ENCODE results near the gene ARHGDIG. TPM values are rescaled to one million over a fixed set of nuclear protein-coding genes. Genes with fewer than 3 reads are reported as not detected.

ARHGDIG gene
- total and polyA plus RNA-seq, 4 donors = 0.08 TPM; not detected in 3

- no peak for TF ChIP-seq NR2F2 (IDR thresholded peaks at IDR 0.05)
- no peak for TF ChIP-seq ZBTB33 (IDR thresholded peaks at IDR 0.05)
- TF ChIP-seq TAF1 (conservative IDR thresholded peaks at IDR 0.05) = no peak
- no peak for TF ChIP-seq JUND (IDR thresholded peaks at IDR 0.05)
- TF ChIP-seq ATF3 (IDR thresholded peaks at IDR 0.05) = no peak
- no peak for TF ChIP-seq MAX (IDR thresholded peaks at IDR 0.05)
- TF ChIP-seq GABPA (IDR thresholded peaks at IDR 0.05 in 1 of 2, conservative IDR thresholded peaks at IDR 0.05 in 1 of 2) = no peak
- TF ChIP-seq FOXA2 (IDR thresholded peaks at IDR 0.05) = no peak
- no peak for TF ChIP-seq HNF4A (conservative IDR thresholded peaks at IDR 0.05)
- no peak for TF ChIP-seq REST (IDR thresholded peaks at IDR 0.05)
- no peak for TF ChIP-seq RAD21 (IDR thresholded peaks at IDR 0.05)
- no peak for TF ChIP-seq HNF4G (IDR thresholded peaks at IDR 0.05)
- no peak for TF ChIP-seq CTCF (IDR thresholded peaks at IDR 0.05; ENCODE audit: low read depth, low read length, missing input control)
- no peak for DNase-seq (ENCODE audit: low spot score)
- Histone ChIP-seq H3K36me3 (ENCODE audit: control insufficient read depth in 4 of 4, insufficient read depth in 3 of 4, low read depth in 1 of 4, low read length in 3 of 4) (peaks cover 6 to 57% (median 14%) of the 10 kb centered on the region in 4 donors), H3K9ac (ENCODE audit: low read depth in 1 of 2, low read length in 2 of 2) (no peak overlapping the region), H3K4me1 (ENCODE audit: control insufficient read depth in 4 of 4, insufficient read depth in 4 of 4, low read length in 3 of 4) (no peaks in the 10 kb centered on the region), H3K27me3 (ENCODE audit: control insufficient read depth in 4 of 4, insufficient read depth in 4 of 4, low read length in 3 of 4) (no peaks in the 10 kb centered on the region), H3K9me3 (ENCODE audit: control insufficient read depth in 4 of 4, low read length in 3 of 4) (no peaks in the 10 kb centered on the region), H3K4me3 (ENCODE audit: low read depth in 1 of 3, low read length in 3 of 3) (no peak overlapping the region), H3K27ac (ENCODE audit: low read depth in 1 of 2, low read length in 2 of 2) (no peak overlapping the region)
- 97% methylated on average over 19 of the region's 19 CpGs for WGBS
Observed at GRCh38 chr16:260326-260725, 20.1 kb upstream of the ARHGDIG start.

- Histone ChIP-seq H3K27ac (ENCODE audit: low read depth in 1 of 2, low read length in 2 of 2) (no peak overlapping the region), H3K9me3 (ENCODE audit: control insufficient read depth in 4 of 4, low read length in 3 of 4) (no peaks in the 10 kb centered on the region), H3K4me3 (ENCODE audit: low read depth in 1 of 3, low read length in 3 of 3) (no peak overlapping the region), H3K9ac (ENCODE audit: low read depth in 1 of 2, low read length in 2 of 2) (no peak overlapping the region), H3K27me3 (ENCODE audit: control insufficient read depth in 4 of 4, insufficient read depth in 4 of 4, low read length in 3 of 4) (no peaks in the 10 kb centered on the region), H3K4me1 (ENCODE audit: control insufficient read depth in 4 of 4, insufficient read depth in 4 of 4, low read length in 3 of 4) (no peaks in the 10 kb centered on the region), H3K36me3 (ENCODE audit: control insufficient read depth in 4 of 4, insufficient read depth in 3 of 4, low read depth in 1 of 4, low read length in 3 of 4) (peaks cover 6 to 53% (median 14%) of the 10 kb centered on the region in 4 donors)
- DNase-seq (ENCODE audit: low spot score) = no peak
- WGBS = 93% methylated on average over 28 of the region's 28 CpGs
- TF ChIP-seq ATF3 (IDR thresholded peaks at IDR 0.05) (no peak), NR2F2 (IDR thresholded peaks at IDR 0.05) (no peak), HNF4G (IDR thresholded peaks at IDR 0.05) (no peak), RXRA (IDR thresholded peaks at IDR 0.05) (no peak), MAX (IDR thresholded peaks at IDR 0.05) (no peak), TAF1 (conservative IDR thresholded peaks at IDR 0.05) (no peak), CTCF (IDR thresholded peaks at IDR 0.05; ENCODE audit: low read depth, low read length, missing input control) (no peak), YY1 (IDR thresholded peaks at IDR 0.05) (no peak), FOXA1 (IDR thresholded peaks at IDR 0.05) (no peak), FOXA2 (IDR thresholded peaks at IDR 0.05) (no peak)
Observed at GRCh38 chr16:261031-261691, 19.2 kb upstream of the ARHGDIG start.

Data from liver (tissue), 9 donors.